HEK293T (cell line): ENCODE data around the gene HOXC12.

Source experiments
- CTCF ChIA-PET: fragments of 350-600 bp; formaldehyde crosslinking; extraction: SDS; loops from one replicate; lab custom pipeline; 2021; ENCODE audit warnings: antibody characterized with exemption, inconsistent platforms; lab: Yijun Ruan, JAX
- POLR2A ChIA-PET: fragments of 350-600 bp; formaldehyde crosslinking; extraction: SDS; loops from one replicate; lab custom pipeline; 2020; ENCODE audit warnings: antibody characterized with exemption, inconsistent platforms; lab: Yijun Ruan, JAX
- DNase-seq: peaks from one replicate; pipeline ENCODE4 v3.0.0; 2012; ENCODE audit warnings: mixed read lengths; ENCODE audit errors: extremely low spot score
- ARNT ChIP-seq: fragments of 450-650 bp; IDR thresholded peaks from 2 replicates; pipeline ENCODE4 v1.6.1; 2017; ENCODE audit warnings: mild to moderate bottlenecking
- BHLHE40 ChIP-seq: fragments of 450-650 bp; IDR thresholded peaks from 2 replicates; pipeline ENCODE4 v1.6.1; 2016; ENCODE audit warnings: mild to moderate bottlenecking, moderate library complexity, borderline replicate concordance
- CTBP1 ChIP-seq: fragments of 450-650 bp; IDR thresholded peaks from 2 replicates; pipeline ENCODE4 v1.6.1; 2016; ENCODE audit warnings: borderline replicate concordance
- ELF4 ChIP-seq: fragments of 450-650 bp; IDR thresholded peaks from 2 replicates; pipeline ENCODE4 v1.6.1; 2017; ENCODE audit warnings: antibody characterized with exemption
- FOXA1 ChIP-seq: fragments of 450-650 bp; IDR thresholded peaks from 2 replicates; pipeline ENCODE4 v1.6.1; 2016; ENCODE audit warnings: mild to moderate bottlenecking
- FOXK2 ChIP-seq: fragments of 450-650 bp; IDR thresholded peaks from 2 replicates; pipeline ENCODE4 v1.6.1; 2016; ENCODE audit warnings: mild to moderate bottlenecking
- FOXM1 ChIP-seq: fragments of 450-650 bp; IDR thresholded peaks from 2 replicates; pipeline ENCODE4 v1.6.1; 2017; ENCODE audit warnings: mild to moderate bottlenecking, borderline replicate concordance
- HDGF ChIP-seq: fragments of 450-650 bp; IDR thresholded peaks from 2 replicates; pipeline ENCODE4 v1.6.1; 2017; ENCODE audit warnings: antibody characterized with exemption, borderline replicate concordance
- L3MBTL2 ChIP-seq: fragments of 450-650 bp; conservative IDR thresholded peaks from 2 replicates; pipeline ENCODE4 v1.6.1; 2016; ENCODE audit warnings: mild to moderate bottlenecking
- LEF1 ChIP-seq: fragments of 450-650 bp; IDR thresholded peaks from 2 replicates; pipeline ENCODE4 v1.6.1; 2017; ENCODE audit warnings: mild to moderate bottlenecking, borderline replicate concordance
- NFRKB ChIP-seq: fragments of 450-650 bp; IDR thresholded peaks from 2 replicates; pipeline ENCODE4 v1.6.1; 2016; ENCODE audit warnings: mild to moderate bottlenecking, moderate library complexity
- PKNOX1 ChIP-seq: fragments of 450-650 bp; IDR thresholded peaks from 2 replicates; pipeline ENCODE4 v1.6.1; 2016
- SP1 ChIP-seq: fragments of 450-650 bp; IDR thresholded peaks from 2 replicates; pipeline ENCODE4 v1.6.1; 2017
- SUZ12 ChIP-seq: fragments of 450-650 bp; IDR thresholded peaks from 2 replicates; pipeline ENCODE4 v1.6.1; 2016; ENCODE audit warnings: mild to moderate bottlenecking
- TARDBP ChIP-seq: fragments of 450-650 bp; IDR thresholded peaks from 2 replicates; pipeline ENCODE4 v1.6.1; 2016
- ZNF384 ChIP-seq: fragments of 450-650 bp; IDR thresholded peaks from 2 replicates; pipeline ENCODE4 v1.6.1; 2016

HOXC12 gene

GRCh38 chr12:53996240-53997203, 41.8 kb downstream of the HOXC12 start:
- POLR2A ChIA-PET = interaction anchor here (0.8 to 7.6 kb wide), 6 partner anchors 10 to 209 kb away, joined by 3 to 69 read pairs (median 4); partner anchors contain the start of genes HOXC10 and HOXC8
- no peak for DNase-seq
- no peak for TF ChIP-seq ELF4
- 0 out of 2 replicates have a peak, but pooled peaks have one; percentile 14 for TF ChIP-seq HDGF
- CTCF ChIA-PET = interaction anchor here (1.4 to 4.8 kb wide), 5 partner anchors 8 to 218 kb away, joined by 3 to 27 read pairs (median 7); partner anchors contain the start of gene HOXC10

GRCh38 chr12:53997204-53998109, 42.8 kb downstream of the HOXC12 start:
- POLR2A ChIA-PET = interaction anchor here (0.7 to 7.6 kb wide), 7 partner anchors 11 to 210 kb away, joined by 3 to 69 read pairs (median 4); partner anchors contain the start of genes HOXC10 and HOXC8
- no peak for DNase-seq
- TF ChIP-seq FOXA1 = no peak
- TF ChIP-seq LEF1 = no peak
- TF ChIP-seq PKNOX1 = peak; percentile 98
- no peak for TF ChIP-seq SUZ12
- no peak for TF ChIP-seq TARDBP
- no peak for TF ChIP-seq BHLHE40
- TF ChIP-seq FOXK2 = no peak
- TF ChIP-seq ZNF384 = no peak
- TF ChIP-seq CTBP1 = peak; percentile 48; the same call in 1 of the 2 replicates
- TF ChIP-seq L3MBTL2 = no peak
- no peak for TF ChIP-seq NFRKB
- TF ChIP-seq ARNT = no peak
- TF ChIP-seq SP1 = no peak
- CTCF ChIA-PET = interaction anchor here (0.6 to 4.8 kb wide), 6 partner anchors 9 to 241 kb away, joined by 3 to 27 read pairs (median 5); partner anchors contain the start of gene HOXC10

GRCh38 chr12:53998110-53998899, 43.6 kb downstream of the HOXC12 start:
- TF ChIP-seq NFRKB = no peak
- no peak for TF ChIP-seq FOXK2
- TF ChIP-seq ARNT = no peak
- TF ChIP-seq BHLHE40 = no peak
- no peak for TF ChIP-seq PKNOX1
- no peak for TF ChIP-seq SUZ12
- TF ChIP-seq L3MBTL2 = no peak
- no peak for TF ChIP-seq ELF4
- ChIA-PET POLR2A (interaction anchor here (0.7 to 7.6 kb wide), 5 partner anchors 11 to 210 kb away, joined by 3 to 69 read pairs (median 3); partner anchors contain the start of gene HOXC10), CTCF (interaction anchor here (0.6 to 4.8 kb wide), 8 partner anchors 10 to 255 kb away, joined by 3 to 27 read pairs (median 4); partner anchors contain the start of gene HOXC10)
- DNase-seq = no peak

- TF ChIP-seq TARDBP (no peak), HDGF (no peak), SUZ12 (no peak), FOXK2 (no peak), ARNT (no peak), ELF4 (no peak), PKNOX1 (no peak), SP1 (no peak), ZNF384 (no peak), FOXA1 (no peak), LEF1 (no peak), CTBP1 (no peak), L3MBTL2 (no peak), FOXM1 (no peak), NFRKB (no peak), BHLHE40 (no peak)
- CTCF ChIA-PET = interaction anchor here (0.8 to 4.8 kb wide), 4 partner anchors 10 to 256 kb away, joined by 3 to 27 read pairs (median 8); partner anchors contain the start of gene HOXC10
- no peak for DNase-seq
- POLR2A ChIA-PET = interaction anchor here (0.8 to 7.6 kb wide), 3 partner anchors 12 to 218 kb away, joined by 3 to 69 read pairs (median 27); partner anchors contain the start of gene HOXC10
Measured at GRCh38 chr12:53998900-53999236, 44.2 kb downstream of the HOXC12 start.
